HG03342 (cell line): ENCODE results near the gene NLGN1.

Experiments used
- ATAC-seq: cut with Tn5 transposase; IDR thresholded peaks from one replicate; pipeline ENCODE4 v1.9.1; 2021; ENCODE audit warnings: mild to moderate bottlenecking, moderate library complexity; ENCODE audit not compliant: unreplicated experiment

Gene NLGN1

DNA sequence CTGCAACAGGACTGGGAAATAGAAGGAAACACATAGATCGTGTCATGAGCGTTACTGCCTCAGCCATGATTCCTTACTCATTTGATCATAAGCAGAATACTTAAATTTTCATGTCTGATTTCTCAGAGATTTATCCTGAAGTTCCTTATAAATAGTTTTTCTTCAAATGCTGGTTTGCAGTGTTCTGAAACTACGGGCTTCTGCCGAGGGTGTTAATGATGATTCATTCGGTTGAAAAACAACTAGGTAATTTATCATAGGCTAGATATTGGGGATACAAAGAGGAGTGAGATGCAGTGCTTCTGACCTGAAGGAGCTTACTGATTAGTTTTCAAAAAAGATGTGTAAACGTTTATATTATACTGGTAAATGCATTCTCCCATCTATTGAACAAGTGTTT, 428.9 kb downstream of the NLGN1 start:
- ATAC-seq, result no peak

DNA sequence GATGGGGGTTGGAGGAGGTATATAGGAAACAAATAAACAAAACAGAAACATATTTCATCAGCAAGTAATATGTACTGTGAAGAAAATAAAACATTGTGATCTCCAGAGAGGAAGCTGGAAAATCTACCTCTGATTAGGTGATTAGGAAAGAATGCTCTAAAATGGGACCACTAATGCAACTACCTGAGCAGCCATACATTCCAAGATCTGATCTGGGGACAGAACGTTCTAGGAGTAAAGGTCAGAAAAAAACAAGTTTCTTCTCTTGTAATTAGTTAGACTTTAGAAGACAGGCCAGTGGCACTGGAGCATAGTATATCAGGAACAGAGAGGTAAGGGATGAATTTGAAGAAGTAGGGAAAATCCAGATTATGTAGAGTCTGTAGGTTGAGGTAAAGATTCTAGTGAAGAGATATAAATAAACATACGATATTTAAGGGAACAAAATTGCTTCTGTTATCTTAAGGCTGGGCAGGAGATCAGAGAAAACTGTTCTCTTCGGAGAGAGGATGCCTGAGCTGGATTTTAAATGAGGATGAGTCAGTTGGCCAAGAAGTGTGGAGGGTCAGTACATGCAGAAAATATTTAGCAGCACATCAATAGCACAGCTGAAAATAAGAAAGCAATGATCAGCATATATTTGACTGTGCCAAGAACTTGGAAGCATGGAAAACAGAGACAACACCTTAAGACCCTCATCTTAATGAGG, 429.5 kb downstream of the NLGN1 start:
- no peak for ATAC-seq

DNA sequence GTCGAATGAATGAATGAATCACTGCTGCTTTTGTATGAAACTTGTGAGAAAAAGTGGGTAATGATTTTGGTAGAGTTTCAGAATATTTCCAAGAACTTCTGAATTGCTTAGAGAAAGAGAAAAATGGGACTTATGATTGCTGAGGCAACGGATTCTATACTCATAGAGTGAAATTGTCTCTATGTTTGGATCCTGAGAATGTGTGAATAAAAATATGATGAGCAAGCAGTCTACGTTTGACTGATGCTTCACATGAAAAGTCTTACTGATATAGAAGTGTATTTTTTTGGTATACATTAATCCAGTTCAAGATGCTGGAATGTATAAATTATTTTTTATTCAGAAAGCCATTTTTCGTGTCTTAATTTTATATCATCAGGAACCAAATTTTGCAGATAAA, 441.1 kb downstream of the NLGN1 start:
- no peak for ATAC-seq

DNA sequence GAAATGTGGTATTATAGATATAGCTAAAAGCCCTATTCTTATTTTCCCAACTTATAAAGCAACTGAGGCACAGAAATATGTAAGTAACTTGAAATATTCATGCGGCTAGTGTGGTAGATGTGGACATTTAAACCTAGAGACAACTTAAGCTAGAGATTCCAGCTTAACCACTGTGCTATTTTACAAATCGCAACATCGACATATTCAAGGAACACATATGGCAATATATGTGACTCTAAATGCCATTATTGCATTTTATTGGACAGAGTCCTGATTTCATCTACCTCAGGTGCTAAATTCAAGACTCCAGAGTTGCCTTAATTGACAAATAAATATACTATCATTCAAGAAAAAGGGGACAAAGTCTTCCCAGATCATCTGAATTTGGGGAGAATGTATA, 442.3 kb downstream of the NLGN1 start:
- no peak for ATAC-seq

DNA sequence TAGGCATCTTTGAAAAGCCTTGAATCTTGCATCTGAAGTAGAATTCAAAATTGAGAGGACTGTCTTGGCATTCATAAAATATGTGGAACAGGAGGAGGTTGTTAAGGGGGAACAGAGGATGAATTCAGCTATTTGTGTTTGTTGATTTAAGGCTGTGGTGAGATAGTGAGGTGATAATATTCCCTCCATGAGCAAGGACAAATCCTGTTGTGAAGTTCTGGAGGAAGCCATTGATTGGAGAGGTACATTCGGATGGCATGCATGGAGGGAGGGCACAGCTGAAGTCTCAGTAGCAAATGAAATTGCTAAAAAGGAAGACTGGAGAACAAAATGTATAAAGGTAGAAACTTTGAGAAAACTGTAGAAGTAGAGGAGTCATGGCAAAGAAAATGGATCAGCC, 443.8 kb downstream of the NLGN1 start:
- ATAC-seq, result no peak

DNA sequence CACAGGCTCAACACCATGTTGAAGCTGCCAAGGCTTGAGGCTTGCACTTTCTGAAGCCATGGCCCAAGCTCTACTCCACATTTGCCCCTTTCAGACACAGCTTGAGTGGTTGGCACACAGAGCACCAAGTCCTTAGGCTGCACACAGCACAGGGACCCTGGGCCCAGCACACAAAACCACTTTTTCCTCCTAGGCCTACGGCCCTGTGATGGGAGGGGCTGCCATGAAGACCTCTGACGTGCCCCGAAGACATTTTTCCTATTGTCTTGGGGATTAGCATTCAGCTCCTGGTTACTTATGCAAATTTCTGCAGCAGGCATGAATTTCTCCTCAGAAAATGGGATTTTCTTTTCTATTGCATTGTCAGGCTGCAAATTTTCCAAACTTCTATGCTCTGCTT, 445.5 kb downstream of the NLGN1 start:
- ATAC-seq, result no peak

DNA sequence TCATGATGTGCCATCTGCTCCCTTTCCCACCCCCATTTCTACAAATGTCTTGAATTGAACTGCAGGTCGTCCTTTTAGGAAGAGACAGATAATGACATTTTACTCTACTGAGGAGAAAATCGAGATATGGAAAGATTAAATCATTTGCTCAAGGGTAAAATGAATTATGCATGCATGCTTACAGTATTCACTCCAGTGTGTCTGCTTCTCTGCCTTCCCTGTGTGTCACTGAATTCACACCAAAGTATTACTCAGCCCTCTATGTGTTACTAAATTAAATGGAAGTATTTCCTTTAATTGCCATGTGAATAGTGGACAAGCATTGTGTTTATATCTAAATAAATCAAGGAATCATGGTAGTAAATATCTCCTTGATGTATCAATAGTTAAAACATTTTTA, 449.0 kb downstream of the NLGN1 start:
- ATAC-seq, result no peak

DNA sequence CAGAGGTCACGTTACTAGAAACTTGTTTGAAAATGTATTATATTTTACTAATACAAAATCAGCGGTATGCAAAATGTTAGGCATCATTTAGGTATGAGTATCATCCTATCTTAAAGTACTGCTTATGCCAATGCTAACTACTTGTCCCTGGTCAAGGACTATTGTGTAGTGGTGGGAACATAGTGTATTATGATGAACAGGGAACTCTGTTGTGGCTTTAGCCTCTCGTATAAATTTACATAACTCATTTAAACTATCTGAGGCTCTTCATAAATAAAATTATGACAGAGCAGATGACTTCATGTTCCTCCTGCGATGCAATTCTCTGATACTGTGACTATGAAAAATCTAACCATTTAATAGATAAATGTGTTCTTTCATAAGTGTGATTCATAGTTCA, 451.9 kb downstream of the NLGN1 start:
- ATAC-seq, result no peak

DNA sequence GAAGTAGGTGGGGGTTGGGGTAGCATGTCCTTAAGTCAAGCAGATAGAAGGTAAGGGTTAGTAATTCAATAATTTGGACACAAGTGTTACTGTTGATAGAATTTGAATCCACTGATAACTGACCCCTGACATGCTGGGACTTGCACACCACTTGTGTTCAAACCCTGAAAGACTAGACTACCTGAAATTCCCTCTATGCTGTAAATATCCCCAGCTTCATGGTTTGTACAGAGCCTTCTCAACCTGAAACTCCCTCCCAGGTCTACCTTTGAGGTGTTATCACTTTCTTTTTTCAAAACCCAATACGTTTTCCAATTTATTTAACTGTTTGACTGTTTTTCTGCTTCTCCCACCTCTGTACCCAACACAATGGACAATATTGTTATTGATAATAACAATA, 459.6 kb downstream of the NLGN1 start:
- ATAC-seq, result no peak

DNA sequence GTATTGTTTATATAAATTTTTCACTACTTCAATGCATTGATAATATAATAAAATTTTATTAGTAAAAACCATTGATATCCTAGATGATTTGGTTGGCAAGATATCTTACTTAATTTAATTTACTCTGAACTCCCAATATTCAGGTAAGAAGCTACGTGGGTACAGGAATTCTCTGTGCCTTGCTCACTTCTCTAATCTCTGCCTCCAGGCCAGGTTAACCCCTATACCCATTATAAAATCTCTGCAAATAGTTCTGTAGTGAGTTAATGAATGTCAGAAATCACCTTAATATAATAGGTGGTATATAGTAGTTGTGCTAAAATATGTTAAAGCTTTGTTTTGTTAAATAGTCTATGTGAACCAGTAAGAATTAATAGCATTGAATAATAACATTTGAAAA, 465.2 kb downstream of the NLGN1 start:
- ATAC-seq, result no peak

DNA sequence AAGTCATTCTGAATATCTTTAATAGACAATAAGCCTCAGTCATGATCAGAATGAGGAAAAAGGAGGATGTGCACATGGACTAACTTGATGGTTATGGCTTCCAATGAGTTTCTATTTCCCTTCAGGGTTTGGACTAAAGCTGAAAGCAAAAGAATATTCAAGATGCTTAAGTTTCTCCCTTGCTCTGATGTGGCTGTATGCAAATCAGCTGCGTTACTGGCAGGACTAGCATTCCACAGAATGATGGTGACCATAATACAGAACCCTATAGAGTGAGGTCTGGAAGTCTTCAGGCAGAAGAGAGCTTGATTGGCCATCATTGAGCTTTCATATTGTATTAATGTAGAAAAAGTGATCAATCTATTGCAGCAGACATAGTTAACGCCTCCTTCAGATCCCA, 466.0 kb downstream of the NLGN1 start:
- ATAC-seq, result no peak

DNA sequence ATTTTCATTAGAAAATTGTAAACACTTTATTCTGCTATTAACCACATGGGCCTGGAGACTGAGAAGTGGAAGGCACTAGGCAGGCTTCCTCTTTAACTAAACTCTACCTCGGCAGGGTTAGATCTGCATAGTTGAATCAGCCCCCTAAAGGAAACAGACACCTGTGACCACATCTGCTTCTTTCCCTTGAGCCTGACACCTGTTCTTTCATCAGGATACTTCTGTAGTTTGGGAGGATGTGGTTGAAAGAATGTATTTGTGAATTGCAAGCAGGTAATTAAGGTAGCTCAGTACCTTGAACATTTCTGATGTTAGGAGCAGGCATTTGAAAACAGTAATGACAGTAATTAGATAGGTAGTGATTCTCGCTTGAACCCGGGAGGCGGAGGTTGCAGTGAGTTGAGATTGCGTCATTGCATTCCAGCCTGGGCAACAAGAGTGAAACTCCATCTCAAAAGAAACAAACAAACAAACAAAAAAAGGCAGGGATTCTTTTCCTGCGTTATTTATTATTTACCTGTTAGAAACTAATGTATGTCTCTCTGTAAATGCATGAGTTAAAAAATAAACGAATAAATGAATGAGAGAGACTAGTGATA, 468.5 kb downstream of the NLGN1 start:
- ATAC-seq, result no peak

DNA sequence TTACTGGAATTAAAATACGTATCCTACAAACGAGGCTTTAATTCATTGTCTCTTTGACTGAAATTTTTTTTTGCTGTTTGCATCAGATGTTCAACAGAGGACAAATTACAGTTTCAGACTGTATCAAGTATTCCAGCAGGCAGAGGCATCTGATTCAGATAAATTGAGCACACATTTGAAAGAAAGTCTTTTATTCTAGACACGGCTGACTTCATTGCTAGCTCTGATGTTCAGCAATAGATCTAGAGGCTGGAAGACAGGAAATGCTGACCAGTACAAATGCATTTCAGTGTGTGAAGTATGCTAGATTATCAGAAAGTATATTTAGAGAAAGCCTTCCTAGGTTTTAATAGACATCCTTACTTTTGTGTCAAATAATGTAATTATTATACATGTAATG, 472.2 kb downstream of the NLGN1 start:
- ATAC-seq, result no peak

DNA sequence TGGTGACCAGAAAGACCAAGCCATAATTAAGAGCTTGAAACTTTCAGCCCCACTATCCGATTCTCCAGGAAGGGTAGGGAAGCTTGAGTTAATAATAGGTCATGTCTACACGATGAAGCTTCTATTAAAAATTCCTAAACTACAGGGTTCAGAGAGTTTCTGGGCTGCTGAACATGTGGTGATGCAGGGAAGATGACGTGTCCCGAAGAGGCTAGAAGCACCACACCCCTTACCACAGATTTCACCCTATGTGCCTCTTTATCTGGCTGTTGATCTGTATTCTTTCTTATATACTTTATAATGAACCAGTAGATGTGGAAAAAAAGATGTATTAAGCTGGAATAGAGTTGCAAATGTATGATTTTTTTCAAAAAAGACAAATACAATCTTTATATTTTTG, 473.4 kb downstream of the NLGN1 start:
- no peak for ATAC-seq

DNA sequence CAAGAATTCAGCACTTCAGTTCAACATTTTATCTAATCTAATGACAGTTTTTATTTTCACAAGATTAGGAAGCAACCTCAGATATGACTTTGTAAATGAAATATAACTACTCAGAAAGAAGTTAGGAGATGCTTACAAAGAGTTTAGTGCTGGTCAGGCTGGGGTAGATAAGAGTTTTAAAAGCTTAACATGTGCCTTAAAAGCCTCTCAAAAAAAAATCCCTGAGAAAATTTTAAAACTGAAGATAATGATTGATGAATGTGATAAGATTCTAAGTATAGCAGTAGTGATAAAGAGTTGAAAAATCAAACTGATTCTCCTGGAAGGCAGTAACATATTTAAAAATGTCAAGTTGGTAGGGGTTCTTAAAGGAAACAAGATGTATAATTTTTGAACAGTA, 478.2 kb downstream of the NLGN1 start:
- no peak for ATAC-seq

DNA sequence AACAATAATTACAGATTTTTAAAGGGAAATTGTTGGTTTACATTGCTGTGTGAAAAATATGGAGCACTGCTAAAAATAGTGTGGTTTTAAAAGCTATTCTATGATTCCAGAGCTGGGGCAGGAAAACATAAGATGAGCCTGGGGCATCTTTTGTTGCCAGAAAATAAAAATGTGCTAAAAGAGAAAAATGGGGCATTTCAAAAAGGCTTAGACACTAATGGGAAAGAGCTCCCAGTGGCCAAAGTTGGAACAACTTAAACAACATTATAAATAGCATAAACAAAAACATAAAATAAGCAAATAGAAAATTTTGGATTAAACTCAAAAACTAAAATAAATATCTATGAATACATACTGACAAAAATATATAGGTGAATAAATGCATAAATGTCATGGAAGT, 478.9 kb downstream of the NLGN1 start:
- ATAC-seq, result no peak

DNA sequence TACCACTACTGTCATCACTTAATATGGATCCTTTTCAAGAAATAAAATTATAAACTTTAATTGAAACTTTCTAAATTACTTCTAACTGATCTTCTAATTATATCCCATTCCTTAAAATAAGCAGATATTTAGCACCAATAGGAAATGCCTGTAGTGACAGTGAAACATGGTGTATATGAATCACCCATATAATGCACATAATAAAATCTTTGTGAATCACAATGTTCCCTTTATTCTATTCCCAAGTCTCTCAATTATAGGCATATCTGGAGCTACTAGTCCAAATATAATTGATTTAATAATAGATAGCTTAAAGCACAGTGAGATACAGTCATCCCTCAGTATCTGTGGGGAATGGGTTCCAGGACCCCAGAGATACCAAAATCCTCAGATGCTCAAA, 490.3 kb downstream of the NLGN1 start:
- ATAC-seq, result no peak

DNA sequence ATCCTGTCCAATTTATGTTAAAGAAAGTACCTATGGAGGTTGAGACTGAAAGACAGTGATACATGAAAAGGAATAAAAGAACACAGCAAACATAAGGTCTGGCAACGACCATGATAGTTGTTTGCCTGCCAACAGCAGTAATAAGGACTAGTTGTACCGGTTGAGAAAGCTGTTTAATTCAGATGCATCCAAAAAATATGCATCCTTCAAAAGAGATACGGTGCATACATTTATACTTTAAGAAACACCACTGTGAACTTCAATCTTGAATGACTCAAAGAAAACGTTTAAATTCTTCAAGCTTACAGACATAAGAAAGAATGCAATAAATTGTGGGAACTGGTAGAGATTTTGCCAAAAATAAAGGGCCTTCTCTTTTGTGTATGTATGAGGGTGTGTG, 492.1 kb downstream of the NLGN1 start:
- no peak for ATAC-seq

DNA sequence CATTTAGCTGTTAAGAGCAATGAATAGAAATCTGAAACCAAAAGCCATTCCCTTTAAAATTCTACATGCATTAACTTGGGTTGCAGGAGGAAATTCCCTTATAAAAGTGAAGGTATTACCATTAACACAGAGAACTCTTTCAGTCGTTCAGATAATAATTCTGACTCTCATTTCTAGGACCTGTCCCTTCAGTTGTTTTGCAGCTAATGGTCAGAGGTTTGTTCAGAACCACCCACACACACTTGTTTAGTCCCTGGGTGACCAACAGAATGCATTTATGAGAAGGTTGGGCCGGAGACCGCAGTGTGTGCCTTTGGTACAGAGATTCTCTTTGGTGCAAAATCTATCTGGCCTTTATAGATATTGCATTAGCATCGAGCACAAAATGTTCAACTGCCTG, 492.5 kb downstream of the NLGN1 start:
- ATAC-seq, result no peak

DNA sequence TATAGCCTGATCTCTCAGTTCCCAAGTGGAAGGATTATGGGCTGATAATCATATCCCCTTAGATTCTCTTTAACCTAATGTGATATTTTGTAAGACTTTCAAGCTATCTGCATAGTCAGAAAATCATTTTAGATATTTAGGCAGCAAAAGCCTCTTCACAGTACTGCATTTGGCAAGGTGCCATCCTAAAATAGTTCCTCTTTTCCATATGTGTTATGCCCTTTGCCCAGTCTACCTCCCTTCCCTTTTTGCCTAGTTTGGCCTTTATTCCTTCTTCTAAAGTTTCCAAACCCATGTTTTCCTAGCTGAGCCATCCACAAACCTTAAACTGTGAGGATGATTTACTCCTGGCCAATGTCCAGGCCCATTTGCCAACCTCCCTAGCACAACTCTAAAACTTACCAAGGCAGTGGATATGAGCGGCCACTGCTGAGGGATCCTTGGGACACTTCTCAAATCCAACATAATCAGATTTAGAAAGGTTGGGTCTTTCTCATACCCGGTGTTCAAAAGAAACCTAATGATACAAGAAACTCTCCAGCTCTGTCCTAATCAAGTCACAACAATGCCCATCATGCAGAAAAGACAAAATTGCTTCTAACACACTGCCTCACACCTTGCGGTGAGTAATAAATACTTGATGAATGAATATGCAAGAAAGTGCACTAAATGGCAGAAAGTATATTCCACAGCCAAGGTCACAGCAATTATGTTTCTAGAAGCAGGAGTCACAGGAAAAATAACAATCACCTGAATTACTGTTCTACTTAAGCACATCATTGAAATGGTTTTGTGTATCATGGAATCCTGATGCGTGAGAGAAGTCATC, 493.9 kb downstream of the NLGN1 start:
- no peak for ATAC-seq

DNA sequence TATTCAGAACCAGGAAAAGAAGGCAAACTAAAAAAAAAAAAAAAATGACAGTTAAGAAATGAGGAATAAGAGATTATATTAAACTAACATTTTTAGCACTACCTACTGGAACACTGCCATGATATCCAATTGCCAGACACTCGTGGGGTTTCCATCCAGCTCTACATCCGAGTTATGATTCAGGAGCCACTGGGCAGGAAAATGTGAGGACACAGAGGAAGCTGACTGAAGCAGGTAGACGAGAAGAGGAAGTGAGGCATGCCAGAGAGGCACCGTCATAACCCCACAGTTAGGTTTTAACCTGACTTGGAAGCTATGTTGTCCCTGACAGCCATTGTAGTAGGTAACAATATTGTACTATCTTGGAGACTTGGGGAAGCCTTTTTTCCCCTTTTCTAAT, 495.0 kb downstream of the NLGN1 start:
- no peak for ATAC-seq

DNA sequence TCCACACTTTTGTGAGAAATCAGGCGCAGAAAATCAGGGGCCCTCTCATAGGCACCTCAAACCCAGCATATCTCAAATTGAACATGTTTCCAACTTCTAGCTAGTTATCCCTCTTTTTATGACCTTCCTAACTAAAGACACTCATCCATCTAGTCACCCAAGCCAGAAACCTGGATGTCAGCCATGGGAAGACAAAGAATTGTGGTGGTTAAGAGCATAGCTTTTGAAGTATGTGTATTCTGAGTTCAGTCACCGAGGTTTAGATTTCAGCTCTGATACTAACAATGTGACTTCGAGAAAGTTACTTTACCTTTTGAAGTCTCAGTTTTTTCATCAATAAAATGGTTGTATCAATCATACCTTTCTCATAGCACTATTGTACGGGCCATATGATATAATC, 495.5 kb downstream of the NLGN1 start:
- ATAC-seq, result no peak
